Measurements from ENCODE around the gene SPECC1.
A peak's percentile ranks its signal among the peaks of the same experiment; 100 is the strongest.
"Not testable (repeated sequence)": the region's sequence is repeated elsewhere in the genome, so short reads cannot be mapped to it uniquely, and the experiment has no call there.

Gene SPECC1

GRCh38 chr17:19996086-19996485 lies 13.1 kb upstream of the SPECC1 start:
- DNase-seq (ENCODE audit: low spot score in 2 of 2) (no peak), ATAC-seq (no peak)
- no peak overlapping the region for H3K4me3 Mint-ChIP-seq
- H3K36me3 Mint-ChIP-seq: no peaks in the 10 kb centered on the region
- H3K9me3 Mint-ChIP-seq: no peaks in the 10 kb centered on the region
- no peak overlapping the region for H3K27ac Mint-ChIP-seq
- H3K4me1 Mint-ChIP-seq: peaks cover 7% of the 10 kb centered on the region

GRCh38 chr17:19996502-19996901 lies 12.7 kb upstream of the SPECC1 start:
- Mint-ChIP-seq H3K27ac (no peak overlapping the region), H3K36me3 (no peaks in the 10 kb centered on the region), H3K9me3 (no peaks in the 10 kb centered on the region), H3K4me1 (peaks cover 7% of the 10 kb centered on the region), H3K4me3 (no peak overlapping the region)
- ATAC-seq: no peak
- DNase-seq (ENCODE audit: low spot score in 2 of 2): no peak

GRCh38 chr17:20008242-20009051 lies 712 bp upstream of the SPECC1 start:
- DNase-seq (ENCODE audit: low spot score in 2 of 2): peak in 1 of 2 donors; percentile 14
- peaks cover 11% of the 10 kb centered on the region for H3K4me1 Mint-ChIP-seq
- ATAC-seq: peak; percentile 45
- no peaks in the 10 kb centered on the region for H3K9me3 Mint-ChIP-seq
- peak overlapping the region; percentile 83 for H3K27ac Mint-ChIP-seq
- H3K4me3 Mint-ChIP-seq: peak overlapping the region; percentile 88
- H3K36me3 Mint-ChIP-seq: no peaks in the 10 kb centered on the region

- Mint-ChIP-seq H3K4me3 (peak overlapping the region; percentile 88), H3K9me3 (no peaks in the 10 kb centered on the region), H3K36me3 (no peaks in the 10 kb centered on the region), H3K27ac (peak overlapping the region; percentile 83), H3K4me1 (peaks cover 11% of the 10 kb centered on the region)
- no peak for ATAC-seq
- DNase-seq (ENCODE audit: low spot score in 2 of 2): no peak
Observed at GRCh38 chr17:20009052-20009301, 182 bp upstream of the SPECC1 start.

- ATAC-seq: no peak
- Mint-ChIP-seq H3K9me3 (no peaks in the 10 kb centered on the region), H3K36me3 (no peaks in the 10 kb centered on the region), H3K4me1 (peaks cover 11% of the 10 kb centered on the region), H3K27ac (no peak overlapping the region), H3K4me3 (peak overlapping the region; percentile 88)
- peak in 1 of 2 donors; percentile 52 for DNase-seq (ENCODE audit: low spot score in 2 of 2)
Observed at GRCh38 chr17:20010099-20010863, 1.1 kb downstream of the SPECC1 start.

DNA sequence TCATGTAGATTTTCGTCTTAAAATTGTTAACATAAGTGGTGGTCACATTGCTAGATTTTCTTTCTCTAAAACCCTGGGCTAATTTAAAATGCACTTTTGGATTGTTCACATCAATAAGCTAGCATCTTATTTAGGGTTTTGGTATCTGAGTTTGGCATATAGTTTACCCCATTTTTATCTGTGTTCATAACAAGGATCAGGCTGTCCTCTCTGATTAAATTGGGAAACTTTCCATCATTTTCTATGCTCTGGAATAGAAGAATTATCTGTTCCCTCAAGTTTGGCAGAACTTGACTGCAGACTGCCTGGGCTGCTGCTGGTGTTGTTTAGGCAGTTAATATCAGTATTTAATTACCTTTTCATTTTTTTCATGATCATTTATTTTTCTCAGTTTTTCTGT lies 1.8 kb downstream of the SPECC1 start:
- Mint-ChIP-seq H3K27ac (no peak overlapping the region), H3K4me1 (peaks cover 11% of the 10 kb centered on the region)
- DNase-seq (ENCODE audit: low spot score in 2 of 2): no peak

GRCh38 chr17:20012017-20012536 lies 2.9 kb downstream of the SPECC1 start:
- no peaks in the 10 kb centered on the region for H3K9me3 Mint-ChIP-seq
- no peak overlapping the region for H3K27ac Mint-ChIP-seq
- H3K4me3 Mint-ChIP-seq: no peak overlapping the region
- ATAC-seq (no peak), DNase-seq (ENCODE audit: low spot score in 2 of 2) (no peak)
- no peaks in the 10 kb centered on the region for H3K36me3 Mint-ChIP-seq
- H3K4me1 Mint-ChIP-seq: peaks cover 11% of the 10 kb centered on the region

More for the DNA sequence above, 1.8 kb downstream of the SPECC1 start:
- Mint-ChIP-seq H3K4me3 (peak overlapping the region; percentile 88), H3K36me3 (no peaks in the 10 kb centered on the region), H3K9me3 (no peaks in the 10 kb centered on the region)
- ATAC-seq: no peak

GRCh38 chr17:20016475-20016992 lies 7.4 kb downstream of the SPECC1 start:
- DNase-seq (ENCODE audit: low spot score in 2 of 2): peak in 1 of 2 donors; percentile 15
- not testable (repeated sequence) for H3K4me3 Mint-ChIP-seq, H3K4me1 Mint-ChIP-seq, H3K27ac Mint-ChIP-seq, H3K36me3 Mint-ChIP-seq, H3K9me3 Mint-ChIP-seq, ATAC-seq

DNA sequence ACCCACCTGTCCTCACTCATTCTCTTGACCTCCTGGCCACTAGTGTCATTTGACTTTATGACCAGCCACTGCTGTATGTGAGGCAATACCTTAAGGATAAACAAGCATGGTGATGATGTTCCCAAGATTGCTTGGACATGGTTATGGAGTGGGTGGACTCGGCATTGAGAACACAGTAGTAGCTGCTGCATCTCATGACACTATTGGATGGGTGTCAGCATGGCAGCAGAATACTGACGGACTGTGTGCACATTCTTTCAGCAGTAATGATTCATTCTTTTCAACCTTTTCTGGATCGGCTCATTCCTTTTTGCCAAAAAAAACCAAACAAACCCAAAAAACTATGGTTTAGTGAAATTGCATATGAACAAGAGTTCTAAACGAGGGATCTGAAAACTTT lies 13.5 kb downstream of the SPECC1 start:
- H3K9me3 Mint-ChIP-seq: no peaks in the 10 kb centered on the region
- no peaks in the 10 kb centered on the region for H3K4me1 Mint-ChIP-seq
- H3K36me3 Mint-ChIP-seq: no peaks in the 10 kb centered on the region
- no peak overlapping the region for H3K27ac Mint-ChIP-seq
- no peak overlapping the region for H3K4me3 Mint-ChIP-seq
- DNase-seq (ENCODE audit: low spot score in 2 of 2) (peak in 1 of 2 donors; percentile 29), ATAC-seq (no peak)

- no peaks in the 10 kb centered on the region for H3K36me3 Mint-ChIP-seq
Observed at GRCh38 chr17:20026960-20027359, 17.8 kb downstream of the SPECC1 start.

GRCh38 chr17:20028443-20028842 lies 19.3 kb downstream of the SPECC1 start:
- Mint-ChIP-seq H3K4me1 (peaks cover 7% of the 10 kb centered on the region), H3K27ac (no peak overlapping the region), H3K4me3 (no peak overlapping the region), H3K9me3 (no peaks in the 10 kb centered on the region), H3K36me3 (no peaks in the 10 kb centered on the region)
- ATAC-seq (no peak), DNase-seq (ENCODE audit: low spot score in 2 of 2) (no peak)

More at GRCh38 chr17:20026960-20027359, 17.8 kb downstream of the SPECC1 start:
- Mint-ChIP-seq H3K9me3 (no peaks in the 10 kb centered on the region), H3K4me3 (no peak overlapping the region), H3K4me1 (no peaks in the 10 kb centered on the region), H3K27ac (no peak overlapping the region)
- DNase-seq (ENCODE audit: low spot score in 2 of 2) (no peak), ATAC-seq (no peak)

GRCh38 chr17:20032636-20033035 lies 23.5 kb downstream of the SPECC1 start:
- Mint-ChIP-seq H3K4me1 (peaks cover 7% of the 10 kb centered on the region), H3K27ac (no peak overlapping the region), H3K36me3 (no peaks in the 10 kb centered on the region), H3K4me3 (no peak overlapping the region), H3K9me3 (no peaks in the 10 kb centered on the region)
- ATAC-seq: peak; percentile 61
- DNase-seq (ENCODE audit: low spot score in 2 of 2): no peak

- H3K36me3 Mint-ChIP-seq: no peaks in the 10 kb centered on the region
- ATAC-seq (no peak), DNase-seq (ENCODE audit: low spot score in 2 of 2) (no peak)
- H3K27ac Mint-ChIP-seq: no peak overlapping the region
- H3K4me1 Mint-ChIP-seq: peaks cover 7% of the 10 kb centered on the region
- H3K9me3 Mint-ChIP-seq: no peaks in the 10 kb centered on the region
- H3K4me3 Mint-ChIP-seq: no peak overlapping the region
Observed at GRCh38 chr17:20033415-20033814, 24.3 kb downstream of the SPECC1 start.

GRCh38 chr17:20035501-20035900 lies 26.3 kb downstream of the SPECC1 start:
- no peak for DNase-seq (ENCODE audit: low spot score in 2 of 2)
- Mint-ChIP-seq H3K36me3 (no peaks in the 10 kb centered on the region), H3K4me3 (no peak overlapping the region), H3K27ac (no peak overlapping the region), H3K4me1 (peaks cover 7% of the 10 kb centered on the region), H3K9me3 (no peaks in the 10 kb centered on the region)
- no peak for ATAC-seq

DNA sequence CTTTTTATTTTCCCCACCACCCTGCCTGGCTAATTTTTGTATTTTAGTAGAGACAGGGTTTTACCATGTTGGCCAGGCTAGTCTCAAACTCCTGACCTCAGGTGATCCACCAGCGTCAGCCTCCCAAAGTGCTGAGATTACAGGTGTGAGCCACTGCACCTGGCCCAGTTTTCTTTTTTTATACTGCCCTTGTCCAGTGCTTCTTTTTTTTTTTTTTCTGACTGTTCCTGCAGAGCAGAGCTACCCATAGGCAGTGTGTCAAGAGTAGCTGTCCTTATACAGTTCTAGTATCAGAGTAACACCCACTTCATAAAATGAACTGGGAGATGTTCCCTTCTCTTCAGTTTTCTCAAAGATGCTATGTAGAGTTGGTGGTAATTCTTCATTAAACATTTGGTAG lies 28.1 kb downstream of the SPECC1 start:
- H3K4me3 Mint-ChIP-seq: not testable (repeated sequence)

GRCh38 chr17:20039037-20039436 lies 29.9 kb downstream of the SPECC1 start:
- Mint-ChIP-seq H3K36me3 (no peaks in the 10 kb centered on the region), H3K9me3 (no peaks in the 10 kb centered on the region), H3K4me3 (no peak overlapping the region), H3K4me1 (peaks cover 10% of the 10 kb centered on the region), H3K27ac (no peak overlapping the region)
- ATAC-seq: no peak
- DNase-seq (ENCODE audit: low spot score in 2 of 2): no peak

More for the DNA sequence above, 28.1 kb downstream of the SPECC1 start:
- not testable (repeated sequence) for H3K4me1 Mint-ChIP-seq; H3K9me3 Mint-ChIP-seq; H3K27ac Mint-ChIP-seq; DNase-seq (ENCODE audit: low spot score in 2 of 2); ATAC-seq; H3K36me3 Mint-ChIP-seq

All from stimulated activated effector memory CD8-positive, alpha-beta T cell treated with anti-CD3 and anti-CD28 coated beads, Interleukin-12 subunit alpha, Interleukin-12 subunit beta, amount 100 ng/mL, for 72 hours (primary cell).